MG63 (cell line): ENCODE data around the gene METTL25B. TPM values are rescaled to one million over a fixed set of nuclear protein-coding genes. Genes with fewer than 3 reads are reported as not detected.

Experiments
- DNase-seq: peaks from one replicate; pipeline ENCODE4 v3.0.0-alpha.2; 2020
- H3K27me3 ChIP-seq: fragments of 250-450 bp; sonication (Bioruptor Pico); 2 replicates; pipeline ENCODE4 v1.5.1; 2020; ENCODE audit warnings: mild to moderate bottlenecking, moderate library complexity
- H3K36me3 ChIP-seq: fragments of 250-450 bp; sonication (Bioruptor Pico); 2 replicates; pipeline ENCODE4 v1.5.1; 2020; ENCODE audit warnings: mild to moderate bottlenecking, moderate library complexity
- H3K4me3 ChIP-seq: fragments of 250-450 bp; sonication (Bioruptor Pico); 2 replicates; pipeline ENCODE4 v1.5.1; 2020; ENCODE audit warnings: mild to moderate bottlenecking, moderate library complexity
- H3K9me3 ChIP-seq: fragments of 250-450 bp; sonication (Bioruptor Pico); 2 replicates; pipeline ENCODE4 v1.5.1; 2020; ENCODE audit warnings: mild to moderate bottlenecking, moderate library complexity
- total RNA-seq: library from RNA; depleted of rRNA; stranded (reverse); fragments of >200 nt; shearing (Covaris generic); gene quantifications from 2 replicates; pipeline ENCODE4 v1.2.3, GENCODE V29; 2014; ENCODE audit warnings: low replicate concordance

Gene METTL25B
- total RNA-seq, 1 experiment from 2014 or later, result 20.8 TPM

GRCh38 chr1:156709757-156710489 lies 18.3 kb upstream of the METTL25B start:
- H3K36me3 ChIP-seq, result no peaks in the 10 kb centered on the region
- peak; percentile 96 for DNase-seq

DNA sequence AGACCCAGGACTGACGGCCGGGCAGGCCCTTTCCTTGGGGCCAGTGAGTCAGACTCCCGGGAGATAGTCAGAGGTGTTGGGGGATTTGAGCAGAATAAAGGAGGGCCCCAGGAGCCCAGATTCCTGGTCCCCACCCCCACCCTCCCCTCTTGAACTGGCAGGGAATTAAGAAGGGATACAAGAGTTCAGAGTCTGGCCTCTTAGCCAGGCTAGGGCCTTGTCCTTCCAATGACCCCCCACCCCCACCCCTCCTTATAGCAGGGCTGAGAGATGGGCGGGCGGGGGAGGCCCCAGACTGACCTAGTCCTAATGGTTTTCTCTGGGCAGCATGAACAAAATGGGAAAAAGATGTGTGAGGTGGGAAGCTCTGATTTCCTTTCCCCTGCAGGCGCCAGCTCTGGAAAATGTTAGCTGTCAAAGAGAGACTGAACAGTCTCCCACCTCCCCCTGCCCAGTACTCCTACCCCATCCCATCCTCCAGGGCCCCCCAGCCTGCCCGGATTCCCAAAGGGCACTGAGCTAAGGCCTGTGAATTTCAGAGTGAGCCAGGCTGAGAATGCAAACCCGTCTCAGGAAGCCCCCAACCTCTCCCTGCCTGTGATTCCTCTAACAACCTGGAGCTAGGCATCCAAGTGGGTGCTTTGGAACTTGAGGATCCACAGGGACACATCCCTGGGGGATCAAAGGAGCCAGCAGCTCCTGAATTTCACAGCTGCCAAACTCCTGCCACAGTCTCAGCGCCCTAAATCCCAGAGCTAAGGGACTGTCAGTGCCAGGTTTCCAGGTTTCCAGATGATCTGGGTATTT lies 17.1 kb upstream of the METTL25B start:
- H3K9me3 ChIP-seq, result no peaks in the 10 kb centered on the region
- no peaks in the 10 kb centered on the region for H3K36me3 ChIP-seq
- no peak overlapping the region for H3K4me3 ChIP-seq
- DNase-seq, result peak; percentile 36
- H3K27me3 ChIP-seq, result no peaks in the 10 kb centered on the region

More at GRCh38 chr1:156709757-156710489, 18.3 kb upstream of the METTL25B start:
- H3K27me3 ChIP-seq, result no peaks in the 10 kb centered on the region
- no peaks in the 10 kb centered on the region for H3K9me3 ChIP-seq
- no peak overlapping the region for H3K4me3 ChIP-seq

DNA sequence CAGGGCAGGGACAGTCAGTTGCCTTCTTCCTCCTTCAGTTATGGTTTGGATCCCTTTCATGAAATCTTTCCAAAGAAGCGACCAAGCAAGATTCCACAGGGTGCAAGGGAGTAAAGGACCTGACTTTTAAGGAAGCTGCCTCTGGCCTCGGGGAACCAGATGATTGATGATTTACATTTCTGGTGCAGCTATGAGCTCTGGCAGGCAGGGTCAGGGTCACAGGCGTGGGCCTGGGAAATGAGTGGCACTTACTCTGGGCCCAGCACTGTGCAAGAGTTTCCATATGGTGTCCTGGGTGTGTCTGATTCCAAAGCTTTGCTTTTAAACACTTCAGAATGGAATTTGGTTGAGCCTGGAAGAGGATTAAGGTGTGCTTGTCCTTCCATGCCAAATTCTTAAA lies 15.6 kb upstream of the METTL25B start:
- H3K36me3 ChIP-seq, result no peaks in the 10 kb centered on the region
- no peaks in the 10 kb centered on the region for H3K9me3 ChIP-seq
- DNase-seq, result peak; percentile 66
- no peaks in the 10 kb centered on the region for H3K27me3 ChIP-seq
- H3K4me3 ChIP-seq, result no peak overlapping the region

DNA sequence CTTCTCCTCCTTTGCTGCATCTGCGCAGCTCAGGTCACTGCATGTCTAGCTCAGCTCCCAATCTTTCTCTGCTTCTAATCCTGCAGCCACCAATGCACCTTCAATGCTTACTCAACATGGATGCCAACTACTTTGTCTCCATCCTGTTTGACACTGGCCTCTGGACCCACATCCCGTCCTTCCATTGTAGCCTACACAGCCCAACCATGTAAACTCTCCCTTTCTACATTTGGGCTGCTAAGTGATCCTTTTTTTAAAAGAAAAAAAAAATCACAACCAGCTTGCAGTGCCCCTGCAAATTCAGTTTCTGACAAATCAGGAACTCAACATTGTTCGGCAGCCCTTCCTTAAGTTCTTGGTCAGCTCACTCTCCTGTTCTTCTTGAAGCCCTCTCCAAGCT lies 13.4 kb upstream of the METTL25B start:
- H3K36me3 ChIP-seq, result peaks cover 1% of the 10 kb centered on the region; the same call in 1 of the 2 replicates
- H3K27me3 ChIP-seq, result no peaks in the 10 kb centered on the region
- DNase-seq, result no peak
- H3K4me3 ChIP-seq, result no peak overlapping the region
- no peaks in the 10 kb centered on the region for H3K9me3 ChIP-seq

DNA sequence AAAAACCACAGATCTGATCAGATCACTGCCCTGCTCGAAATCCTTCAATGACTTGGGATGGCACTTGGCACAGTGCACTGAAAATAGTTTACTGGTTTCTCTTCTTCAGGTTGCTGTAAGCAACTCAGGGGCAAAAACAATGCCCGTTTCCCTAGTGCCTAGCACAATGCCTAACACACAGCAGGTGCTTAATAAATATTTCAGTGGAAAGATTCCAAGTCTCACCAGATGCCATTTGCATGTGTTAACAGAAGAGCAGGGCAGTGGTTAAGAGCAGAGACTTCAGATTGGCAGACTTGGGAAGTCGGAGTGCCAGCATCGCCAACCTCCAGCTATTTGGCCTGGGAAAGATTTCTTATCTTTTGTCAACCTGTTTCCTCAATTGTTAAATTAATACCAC lies 10.9 kb upstream of the METTL25B start:
- no peak overlapping the region for H3K4me3 ChIP-seq
- DNase-seq, result peak; percentile 70
- peaks cover 20% of the 10 kb centered on the region for H3K36me3 ChIP-seq
- H3K27me3 ChIP-seq, result no peaks in the 10 kb centered on the region
- no peaks in the 10 kb centered on the region for H3K9me3 ChIP-seq

- DNase-seq, result no peak
- H3K9me3 ChIP-seq, result no peaks in the 10 kb centered on the region
- H3K36me3 ChIP-seq, result peaks cover 55% of the 10 kb centered on the region
- H3K27me3 ChIP-seq, result no peaks in the 10 kb centered on the region
- H3K4me3 ChIP-seq, result no peak overlapping the region
These were observed 7.1 kb upstream of the METTL25B start for GRCh38 chr1:156721131-156721530.

DNA sequence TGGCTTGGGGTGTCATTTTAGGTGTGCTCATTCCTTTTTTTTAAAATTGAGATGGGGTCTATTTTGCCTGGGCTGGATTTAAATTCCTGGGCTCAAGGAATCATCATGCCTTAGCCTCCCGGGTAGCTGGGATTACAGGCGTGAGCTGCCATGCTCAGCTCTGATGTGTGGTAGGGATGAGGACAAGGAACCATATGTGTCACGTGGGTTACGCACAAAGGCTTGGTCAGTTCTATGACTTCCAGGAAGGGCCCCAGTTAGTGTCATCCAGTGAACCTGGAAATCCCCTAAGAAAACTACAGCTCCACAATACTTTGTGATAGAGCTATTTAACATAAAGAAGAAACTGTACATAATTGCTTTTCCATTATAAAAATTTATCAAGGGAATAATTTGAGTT lies 6.7 kb upstream of the METTL25B start:
- Histone ChIP-seq H3K27me3 (no peaks in the 10 kb centered on the region), H3K36me3 (peaks cover 59% of the 10 kb centered on the region), H3K9me3 (no peaks in the 10 kb centered on the region), H3K4me3 (no peak overlapping the region)
- no peak for DNase-seq

GRCh38 chr1:156725683-156726280 lies 2.5 kb upstream of the METTL25B start:
- peak; percentile 82 for DNase-seq
- H3K9me3 ChIP-seq, result no peaks in the 10 kb centered on the region
- H3K4me3 ChIP-seq, result peak overlapping the region; percentile 81
- peaks cover 64% of the 10 kb centered on the region for H3K36me3 ChIP-seq
- no peaks in the 10 kb centered on the region for H3K27me3 ChIP-seq

DNA sequence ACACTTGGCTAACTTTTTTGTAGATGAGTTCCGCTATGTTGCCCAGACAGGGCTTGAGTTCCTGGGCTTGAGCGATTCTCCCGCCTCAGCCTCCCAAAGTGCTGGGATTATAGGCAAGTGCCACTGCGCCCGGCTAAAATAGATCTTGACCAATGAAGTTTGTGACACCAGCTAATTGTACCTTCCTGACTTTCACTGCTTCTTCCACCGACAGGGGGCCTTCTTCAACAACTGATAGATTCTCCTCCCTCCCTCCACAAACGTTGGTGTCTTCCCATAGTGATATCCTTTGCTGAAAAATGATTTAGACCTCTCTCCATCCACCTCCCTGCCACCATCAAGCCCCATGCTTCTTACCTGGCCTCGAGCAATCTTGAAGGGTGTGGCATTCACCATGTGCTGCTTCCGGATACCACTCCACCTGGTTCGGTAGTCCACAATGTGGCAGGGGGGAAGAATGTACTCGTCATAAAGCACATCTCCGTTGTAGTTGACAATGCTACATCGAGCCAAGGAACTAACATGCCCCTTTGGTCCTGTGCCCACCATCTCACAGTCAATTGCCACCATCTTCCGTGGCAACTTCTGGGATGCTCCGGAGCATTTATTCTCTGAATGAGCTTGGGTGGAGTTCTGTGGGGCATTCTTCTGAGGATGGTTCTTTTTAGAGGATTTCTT lies 1.6 kb upstream of the METTL25B start:
- no peaks in the 10 kb centered on the region for H3K9me3 ChIP-seq
- DNase-seq, result peak; percentile 59
- no peaks in the 10 kb centered on the region for H3K27me3 ChIP-seq
- H3K36me3 ChIP-seq, result peaks cover 55% of the 10 kb centered on the region
- peak overlapping the region; percentile 81 for H3K4me3 ChIP-seq

- Histone ChIP-seq H3K9me3 (no peaks in the 10 kb centered on the region), H3K36me3 (peaks cover 50% of the 10 kb centered on the region), H3K27me3 (no peaks in the 10 kb centered on the region), H3K4me3 (peak overlapping the region; percentile 81)
- DNase-seq, result no peak
These were observed 777 bp upstream of the METTL25B start for GRCh38 chr1:156727492-156727891.

DNA sequence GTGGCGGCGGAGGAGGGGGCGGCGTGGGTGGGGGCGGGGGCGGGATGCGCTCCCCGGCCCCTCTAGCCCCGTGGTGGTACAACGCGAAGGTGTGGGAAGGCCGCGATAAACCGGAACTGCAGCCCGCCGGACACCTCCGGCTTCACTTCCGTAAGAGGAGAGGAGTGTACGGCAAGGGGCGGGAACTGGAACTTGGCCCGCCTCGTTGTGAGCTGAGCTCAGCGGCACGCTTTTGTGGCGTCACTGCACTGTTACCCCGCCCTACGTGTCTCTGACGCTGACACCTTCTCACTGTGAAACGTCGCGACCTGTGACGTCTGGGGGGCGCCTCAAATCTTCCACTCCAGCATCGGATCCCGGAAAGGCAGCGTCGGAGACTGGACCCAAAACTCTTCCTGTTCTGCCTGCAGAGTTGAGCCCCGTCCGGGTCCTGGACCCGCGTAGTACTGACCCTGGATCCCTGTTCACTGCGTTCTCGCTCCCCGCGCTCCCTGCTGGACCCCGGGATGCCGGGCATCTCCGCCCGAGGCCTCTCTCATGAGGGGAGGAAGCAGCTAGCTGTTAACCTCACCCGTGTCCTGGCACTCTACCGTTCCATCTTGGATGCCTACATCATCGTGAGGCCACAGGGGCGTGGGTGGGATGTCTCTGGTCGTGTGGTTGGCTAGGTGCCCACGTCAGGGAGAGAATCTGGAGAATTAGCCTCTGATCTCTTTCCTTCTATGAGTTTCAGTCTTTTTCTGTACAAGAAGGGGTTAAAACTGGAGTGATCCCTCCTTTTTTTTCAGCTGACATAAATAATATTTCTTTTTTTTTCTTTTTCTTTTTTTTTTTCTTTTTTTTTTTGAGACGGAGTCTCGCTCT lies 562 bp downstream of the METTL25B start, which contains the start of gene ISG20L2:
TSS of gene ISG20L2 (minus strand) at position 168 of the 864 bp plus-strand sequence. CDS start 1,114 bp downstream, outside the sequence.
- H3K36me3 ChIP-seq, result peaks cover 37% of the 10 kb centered on the region
- DNase-seq, result peak; percentile 98
- no peaks in the 10 kb centered on the region for H3K9me3 ChIP-seq
- H3K27me3 ChIP-seq, result no peaks in the 10 kb centered on the region
- peak within 1 kb of the TSS; percentile 81 for H3K4me3 ChIP-seq

- peaks cover 40% of the 10 kb centered on the region for H3K36me3 ChIP-seq
- no peaks in the 10 kb centered on the region for H3K9me3 ChIP-seq
- no peak for DNase-seq
- no peak overlapping the region for H3K4me3 ChIP-seq
- no peaks in the 10 kb centered on the region for H3K27me3 ChIP-seq
These were observed 5.8 kb downstream of the METTL25B start for GRCh38 chr1:156733989-156734584.

GRCh38 chr1:156738407-156738806 lies 10.1 kb downstream of the METTL25B start:
- H3K4me3 ChIP-seq, result no peak overlapping the region
- no peaks in the 10 kb centered on the region for H3K9me3 ChIP-seq
- no peaks in the 10 kb centered on the region for H3K27me3 ChIP-seq
- no peak for DNase-seq
- H3K36me3 ChIP-seq, result peaks cover 78% of the 10 kb centered on the region

- no peaks in the 10 kb centered on the region for H3K27me3 ChIP-seq
- no peak for DNase-seq
- no peaks in the 10 kb centered on the region for H3K9me3 ChIP-seq
- H3K36me3 ChIP-seq, result peaks cover 83% of the 10 kb centered on the region
- H3K4me3 ChIP-seq, result no peak overlapping the region
These were observed 10.6 kb downstream of the METTL25B start for GRCh38 chr1:156738916-156739315.

DNA sequence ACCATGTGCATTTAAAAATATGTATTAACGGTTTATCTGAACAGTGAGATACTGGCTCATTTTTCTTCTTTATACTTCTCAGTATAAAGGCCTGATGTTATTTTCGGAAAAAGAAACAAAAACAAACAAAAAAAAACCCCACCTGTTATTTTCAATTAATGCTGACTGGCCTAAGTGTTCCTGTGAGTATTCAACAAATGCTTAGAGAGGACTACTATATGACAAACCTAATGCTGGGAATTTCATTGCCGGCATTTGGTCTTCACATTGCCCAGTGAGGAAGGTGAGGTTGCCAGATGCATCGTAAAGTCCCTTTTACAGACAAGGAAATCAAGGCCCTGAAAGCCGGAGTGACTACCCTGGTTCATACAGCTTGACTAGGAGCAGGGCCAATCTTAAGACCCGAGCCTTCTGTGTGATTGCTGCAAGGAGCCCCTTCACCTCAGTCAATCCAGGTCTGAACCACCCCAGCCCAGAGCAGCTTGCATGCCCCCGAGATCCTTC lies 12.0 kb downstream of the METTL25B start:
- peak overlapping the region; percentile 68 for H3K4me3 ChIP-seq
- DNase-seq, result no peak
- peaks cover 88% of the 10 kb centered on the region for H3K36me3 ChIP-seq
- H3K9me3 ChIP-seq, result no peaks in the 10 kb centered on the region
- H3K27me3 ChIP-seq, result no peaks in the 10 kb centered on the region
